ENCODE data around the gene ERAP2. TPM values are rescaled to one million over a fixed set of nuclear protein-coding genes. Genes with fewer than 3 reads are reported as not detected.
A peak's percentile ranks its signal among the peaks of the same experiment; 100 is the strongest.

ERAP2 gene
- total and polyA plus RNA-seq, 10 of the 15 experiments (the other 5 are each of a cell fraction or from before 2014, with no cell fraction given), result 4.0 to 28.7 (median 11.7) TPM

DNA sequence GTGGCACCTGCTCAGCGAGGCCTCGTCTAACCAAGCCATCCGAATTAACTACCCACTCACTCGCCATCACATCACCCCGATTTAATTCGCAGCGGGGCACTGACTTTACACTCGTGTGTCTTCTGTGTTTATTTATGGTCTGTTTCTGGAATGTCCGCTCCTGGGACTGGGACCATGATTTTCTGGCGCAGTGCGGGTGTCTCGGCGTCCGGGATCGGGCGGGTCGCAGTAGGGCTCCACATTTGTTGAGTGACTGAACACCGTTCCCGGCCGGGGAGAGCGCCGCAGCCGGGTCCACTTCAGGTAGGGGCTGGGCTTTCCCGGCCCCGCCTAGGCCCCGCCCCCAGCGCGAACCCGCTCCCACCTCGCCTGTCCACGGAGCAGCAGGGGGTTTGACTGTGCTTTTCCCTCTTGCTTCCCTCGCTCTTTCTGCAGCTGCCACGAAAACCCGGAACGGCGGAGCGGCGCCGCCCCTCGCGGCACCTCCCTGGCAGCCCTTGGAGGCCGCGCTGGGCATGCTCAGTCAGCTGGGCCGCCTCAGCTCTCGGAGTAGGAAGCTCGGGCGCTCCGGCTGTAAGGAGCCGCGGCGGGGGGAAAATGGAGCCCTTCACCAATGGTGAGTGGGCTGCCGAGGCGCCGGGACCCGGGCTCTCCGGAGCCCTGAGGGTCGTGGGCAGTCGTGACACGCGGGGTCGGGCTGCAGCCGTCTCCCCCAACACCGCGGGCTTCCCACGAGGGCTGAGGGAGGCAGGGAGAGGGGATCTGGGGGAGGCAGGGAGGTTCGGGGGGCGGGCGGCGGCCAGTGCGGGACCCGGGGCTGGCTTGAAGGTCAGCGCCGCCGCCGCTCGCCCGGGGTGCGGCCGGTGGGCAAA is 59.5 kb downstream of the ERAP2 start, which contains the start of gene LNPEP (continued):
- TF ChIP-seq ZNF384 (IDR thresholded peaks at IDR 0.05; ENCODE audit: borderline replicate concordance, low read depth, low read length) (no peak), NFYA (IDR thresholded peaks at IDR 0.05; ENCODE audit: borderline replicate concordance, low read depth, low read length) (no peak), POLR2AphosphoS5 (IDR thresholded peaks at IDR 0.05; ENCODE audit: low read length) (peak; percentile 4; the same call in 1 of the 2 replicates), NFXL1 (IDR thresholded peaks at IDR 0.05; ENCODE audit: borderline replicate concordance) (no peak), CREB1 (IDR thresholded peaks at IDR 0.05; ENCODE audit: low read depth) (no peak), RAD21 (IDR thresholded peaks at IDR 0.05; ENCODE audit: insufficient read depth, low read depth, low read length) (no peak), ZBED1 (IDR thresholded peaks at IDR 0.05; ENCODE audit: borderline replicate concordance) (no peak), ZNF24 (IDR thresholded peaks at IDR 0.05) (no peak), CHD1 (IDR thresholded peaks at IDR 0.05; ENCODE audit: low read depth, low read length) (no peak; the same call in 1 of the 2 replicates), BCL11A (IDR thresholded peaks at IDR 0.05; ENCODE audit: low read depth, low read length) (no peak), SREBF1 (IDR thresholded peaks at IDR 0.05; ENCODE audit: low read length) (no peak), HDGF (IDR thresholded peaks at IDR 0.05) (no peak), KAT2A (conservative IDR thresholded peaks at IDR 0.05; ENCODE audit: control insufficient read depth, low read depth, low read length) (no peak), NFIC (IDR thresholded peaks at IDR 0.05; ENCODE audit: low read depth, low read length) (no peak), GABPA (IDR thresholded peaks at IDR 0.05; ENCODE audit: low read depth) (no peak)
- TF ChIP-seq, protein P1, sequence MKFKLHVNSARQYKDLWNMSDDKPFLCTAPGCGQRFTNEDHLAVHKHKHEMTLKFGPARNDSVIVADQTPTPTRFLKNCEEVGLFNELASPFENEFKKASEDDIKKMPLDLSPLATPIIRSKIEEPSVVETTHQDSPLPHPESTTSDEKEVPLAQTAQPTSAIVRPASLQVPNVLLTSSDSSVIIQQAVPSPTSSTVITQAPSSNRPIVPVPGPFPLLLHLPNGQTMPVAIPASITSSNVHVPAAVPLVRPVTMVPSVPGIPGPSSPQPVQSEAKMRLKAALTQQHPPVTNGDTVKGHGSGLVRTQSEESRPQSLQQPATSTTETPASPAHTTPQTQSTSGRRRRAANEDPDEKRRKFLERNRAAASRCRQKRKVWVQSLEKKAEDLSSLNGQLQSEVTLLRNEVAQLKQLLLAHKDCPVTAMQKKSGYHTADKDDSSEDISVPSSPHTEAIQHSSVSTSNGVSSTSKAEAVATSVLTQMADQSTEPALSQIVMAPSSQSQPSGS (IDR thresholded peaks at IDR 0.05; ENCODE audit: low read length), result no peak
- TF ChIP-seq, protein P2, sequence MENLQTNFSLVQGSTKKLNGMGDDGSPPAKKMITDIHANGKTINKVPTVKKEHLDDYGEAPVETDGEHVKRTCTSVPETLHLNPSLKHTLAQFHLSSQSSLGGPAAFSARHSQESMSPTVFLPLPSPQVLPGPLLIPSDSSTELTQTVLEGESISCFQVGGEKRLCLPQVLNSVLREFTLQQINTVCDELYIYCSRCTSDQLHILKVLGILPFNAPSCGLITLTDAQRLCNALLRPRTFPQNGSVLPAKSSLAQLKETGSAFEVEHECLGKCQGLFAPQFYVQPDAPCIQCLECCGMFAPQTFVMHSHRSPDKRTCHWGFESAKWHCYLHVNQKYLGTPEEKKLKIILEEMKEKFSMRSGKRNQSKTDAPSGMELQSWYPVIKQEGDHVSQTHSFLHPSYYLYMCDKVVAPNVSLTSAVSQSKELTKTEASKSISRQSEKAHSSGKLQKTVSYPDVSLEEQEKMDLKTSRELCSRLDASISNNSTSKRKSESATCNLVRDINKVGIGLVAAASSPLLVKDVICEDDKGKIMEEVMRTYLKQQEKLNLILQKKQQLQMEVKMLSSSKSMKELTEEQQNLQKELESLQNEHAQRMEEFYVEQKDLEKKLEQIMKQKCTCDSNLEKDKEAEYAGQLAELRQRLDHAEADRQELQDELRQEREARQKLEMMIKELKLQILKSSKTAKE (IDR thresholded peaks at IDR 0.05; ENCODE audit: low read depth, poor library complexity, severe bottlenecking), result no peak
- TF ChIP-seq, protein P3, sequence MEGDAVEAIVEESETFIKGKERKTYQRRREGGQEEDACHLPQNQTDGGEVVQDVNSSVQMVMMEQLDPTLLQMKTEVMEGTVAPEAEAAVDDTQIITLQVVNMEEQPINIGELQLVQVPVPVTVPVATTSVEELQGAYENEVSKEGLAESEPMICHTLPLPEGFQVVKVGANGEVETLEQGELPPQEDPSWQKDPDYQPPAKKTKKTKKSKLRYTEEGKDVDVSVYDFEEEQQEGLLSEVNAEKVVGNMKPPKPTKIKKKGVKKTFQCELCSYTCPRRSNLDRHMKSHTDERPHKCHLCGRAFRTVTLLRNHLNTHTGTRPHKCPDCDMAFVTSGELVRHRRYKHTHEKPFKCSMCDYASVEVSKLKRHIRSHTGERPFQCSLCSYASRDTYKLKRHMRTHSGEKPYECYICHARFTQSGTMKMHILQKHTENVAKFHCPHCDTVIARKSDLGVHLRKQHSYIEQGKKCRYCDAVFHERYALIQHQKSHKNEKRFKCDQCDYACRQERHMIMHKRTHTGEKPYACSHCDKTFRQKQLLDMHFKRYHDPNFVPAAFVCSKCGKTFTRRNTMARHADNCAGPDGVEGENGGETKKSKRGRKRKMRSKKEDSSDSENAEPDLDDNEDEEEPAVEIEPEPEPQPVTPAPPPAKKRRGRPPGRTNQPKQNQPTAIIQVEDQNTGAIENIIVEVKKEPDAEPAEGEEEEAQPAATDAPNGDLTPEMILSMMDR (IDR thresholded peaks at IDR 0.05 in 2 of 3, conservative IDR thresholded peaks at IDR 0.05 in 1 of 3; ENCODE audit: control insufficient read depth in 2 of 3, extremely low read depth in 1 of 3, insufficient read depth in 1 of 3, low read depth in 3 of 3, low read length in 3 of 3), result no peak
- TF ChIP-seq, protein P4, sequence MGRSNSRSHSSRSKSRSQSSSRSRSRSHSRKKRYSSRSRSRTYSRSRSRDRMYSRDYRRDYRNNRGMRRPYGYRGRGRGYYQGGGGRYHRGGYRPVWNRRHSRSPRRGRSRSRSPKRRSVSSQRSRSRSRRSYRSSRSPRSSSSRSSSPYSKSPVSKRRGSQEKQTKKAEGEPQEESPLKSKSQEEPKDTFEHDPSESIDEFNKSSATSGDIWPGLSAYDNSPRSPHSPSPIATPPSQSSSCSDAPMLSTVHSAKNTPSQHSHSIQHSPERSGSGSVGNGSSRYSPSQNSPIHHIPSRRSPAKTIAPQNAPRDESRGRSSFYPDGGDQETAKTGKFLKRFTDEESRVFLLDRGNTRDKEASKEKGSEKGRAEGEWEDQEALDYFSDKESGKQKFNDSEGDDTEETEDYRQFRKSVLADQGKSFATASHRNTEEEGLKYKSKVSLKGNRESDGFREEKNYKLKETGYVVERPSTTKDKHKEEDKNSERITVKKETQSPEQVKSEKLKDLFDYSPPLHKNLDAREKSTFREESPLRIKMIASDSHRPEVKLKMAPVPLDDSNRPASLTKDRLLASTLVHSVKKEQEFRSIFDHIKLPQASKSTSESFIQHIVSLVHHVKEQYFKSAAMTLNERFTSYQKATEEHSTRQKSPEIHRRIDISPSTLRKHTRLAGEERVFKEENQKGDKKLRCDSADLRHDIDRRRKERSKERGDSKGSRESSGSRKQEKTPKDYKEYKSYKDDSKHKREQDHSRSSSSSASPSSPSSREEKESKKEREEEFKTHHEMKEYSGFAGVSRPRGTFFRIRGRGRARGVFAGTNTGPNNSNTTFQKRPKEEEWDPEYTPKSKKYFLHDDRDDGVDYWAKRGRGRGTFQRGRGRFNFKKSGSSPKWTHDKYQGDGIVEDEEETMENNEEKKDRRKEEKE (IDR thresholded peaks at IDR 0.05), result no peak

All from GM12878 (cell line).